T-helper 2 cell treated with Interferon-gamma antibody and Interleukin-4, amounts not matched to agents 100 ng/mL and 5 ng/mL, for 36 hours (primary cell): ENCODE data around the gene ADARB2. TPM values are rescaled to one million over a fixed set of nuclear protein-coding genes. Genes with fewer than 3 reads are reported as not detected.
"Not testable (repeated sequence)": the region's sequence is repeated elsewhere in the genome, so short reads cannot be mapped to it uniquely, and the experiment has no call there.

Source experiments
- intact Hi-C: fragments of 100-400 bp; cut with micrococcal nuclease; formaldehyde crosslinking; loops from one replicate; pipeline ENCODE4 v1.15.1; 2023
- total RNA-seq: library from RNA; stranded (reverse); gene quantifications from 2 replicates; pipeline ENCODE4 v1.2.3, GENCODE V29; 2022

Gene ADARB2
- total RNA-seq, 1 donor from 2014 or later, result not detected

- intact Hi-C loops, result no loop called here
Measured at GRCh38 chr10:1474376-1475097, 262.8 kb downstream of the ADARB2 start.

GRCh38 chr10:1473874-1474273 lies 263.5 kb downstream of the ADARB2 start:
- intact Hi-C loops, result no loop called here

- intact Hi-C loops, result no loop called here
Measured at GRCh38 chr10:1472178-1472958, 265.0 kb downstream of the ADARB2 start.

GRCh38 chr10:1468811-1469210 lies 268.5 kb downstream of the ADARB2 start:
- intact Hi-C loops, result no loop called here

GRCh38 chr10:1467334-1468076 lies 269.8 kb downstream of the ADARB2 start:
- intact Hi-C loops, result no loop called here

GRCh38 chr10:1465993-1466764 lies 271.1 kb downstream of the ADARB2 start:
- intact Hi-C loops, result no loop called here

GRCh38 chr10:1465418-1465911 lies 271.9 kb downstream of the ADARB2 start:
- intact Hi-C loops, result no loop called here

- intact Hi-C loops, result no loop called here
Measured at GRCh38 chr10:1464881-1465417, 272.4 kb downstream of the ADARB2 start.

GRCh38 chr10:1463971-1464370 lies 273.4 kb downstream of the ADARB2 start:
- intact Hi-C loops, result not testable (repeated sequence)

- intact Hi-C loops, result no loop called here
Measured at GRCh38 chr10:1462994-1463633, 274.2 kb downstream of the ADARB2 start.

- intact Hi-C loops, result no loop called here
Measured at GRCh38 chr10:1462521-1462920, 274.8 kb downstream of the ADARB2 start.

GRCh38 chr10:1462032-1462431 lies 275.3 kb downstream of the ADARB2 start:
- intact Hi-C loops, result no loop called here

- intact Hi-C loops, result no loop called here
Measured at GRCh38 chr10:1461016-1461415, 276.3 kb downstream of the ADARB2 start.

GRCh38 chr10:1459664-1460063 lies 277.7 kb downstream of the ADARB2 start:
- intact Hi-C loops, result not testable (repeated sequence)

- intact Hi-C loops, result no loop called here
Measured at GRCh38 chr10:1454951-1455350, 282.4 kb downstream of the ADARB2 start.

- intact Hi-C loops, result no loop called here
Measured at GRCh38 chr10:1454428-1454827, 282.9 kb downstream of the ADARB2 start.

- intact Hi-C loops, result no loop called here
Measured at GRCh38 chr10:1452777-1453176, 284.5 kb downstream of the ADARB2 start.

- intact Hi-C loops, result no loop called here
Measured at GRCh38 chr10:1451941-1452340, 285.4 kb downstream of the ADARB2 start.

GRCh38 chr10:1451362-1451888 lies 285.9 kb downstream of the ADARB2 start:
- intact Hi-C loops, result no loop called here

GRCh38 chr10:1449572-1450205 lies 287.6 kb downstream of the ADARB2 start:
- intact Hi-C loops, result no loop called here
